ENCODE measurements around the gene EHD3.
A peak's percentile ranks its signal among the peaks of the same experiment; 100 is the strongest.

EHD3 gene

DNA sequence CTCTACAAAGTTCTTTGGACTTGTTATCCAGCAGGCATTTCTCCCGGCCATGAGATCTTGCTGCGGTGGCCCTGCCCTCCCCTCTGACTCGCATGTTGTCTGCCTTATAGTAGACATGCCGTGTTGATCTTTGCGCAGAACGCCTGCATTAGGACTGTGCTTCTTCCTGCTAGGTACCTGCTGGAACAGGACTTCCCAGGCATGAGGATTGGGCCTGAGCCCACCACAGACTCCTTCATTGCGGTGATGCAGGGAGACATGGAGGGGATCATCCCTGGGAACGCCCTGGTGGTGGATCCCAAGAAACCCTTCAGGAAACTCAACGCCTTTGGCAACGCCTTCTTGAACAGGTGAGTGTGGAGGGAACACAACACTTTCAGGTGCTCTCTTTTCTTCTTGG lies 10.1 kb downstream of the EHD3 start:
- H3K36me3 ChIP-seq = peaks cover 5 to 60% (median 28%) of the 10 kb centered on the region in 11 experiments; a peak in 18 of 22 replicates

DNA sequence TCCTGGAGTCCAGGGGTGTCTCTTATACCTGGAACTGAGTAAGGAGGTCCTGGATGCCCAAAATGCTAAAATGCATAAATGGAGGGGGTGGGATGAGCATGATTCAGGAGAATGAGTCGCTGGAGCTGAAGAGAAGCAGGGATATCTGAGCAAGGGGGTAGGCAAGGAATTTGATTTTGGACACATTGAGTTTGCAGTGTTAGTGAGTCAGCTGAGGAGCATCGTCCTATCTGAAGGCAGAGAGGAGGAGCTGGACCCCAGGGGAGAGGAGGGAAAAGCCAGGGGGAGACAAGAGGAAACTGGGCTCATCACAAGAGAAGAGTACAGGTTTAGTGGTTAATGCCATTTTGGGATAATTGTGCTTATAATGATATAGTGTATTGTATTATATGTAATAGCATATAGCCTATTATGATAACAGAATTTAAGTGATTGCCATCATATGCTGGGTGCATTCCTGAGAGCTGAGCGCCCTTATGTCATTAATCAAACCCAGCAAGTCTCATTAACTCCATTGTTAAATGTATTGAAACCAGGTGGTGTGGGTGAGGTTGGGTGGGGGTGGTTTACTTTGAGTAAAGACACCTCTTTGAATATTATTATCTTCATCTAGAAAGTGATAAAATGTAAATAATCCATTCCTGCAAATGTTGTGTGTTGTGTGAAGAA lies 12.4 kb downstream of the EHD3 start:
- TF ChIP-seq Cebpa-rat (IDR thresholded peaks at IDR 0.05) = no peak
- Histone ChIP-seq H3K9ac (no peak overlapping the region), H3K4me2 (peak overlapping the region in 5 of 11 experiments; percentile 4 to 39 (median 15); a peak in 4 of 22 replicates)

More for the DNA sequence above, 10.1 kb downstream of the EHD3 start:
- Histone ChIP-seq H3K27ac (no peak overlapping the region), H3K9ac (no peak overlapping the region), H3K4me2 (no peak overlapping the region), H3K4me1 (peaks cover 25 to 57% (median 39%) of the 10 kb centered on the region in 10 experiments), H4K20me1 (peaks cover 0 to 32% (median 4%) of the 10 kb centered on the region in 11 experiments; a peak in 7 of 22 replicates), H3K9me3 (replicated peaks in 1 of 11) (no peaks in the 10 kb centered on the region), H3K4me3 (no peak overlapping the region), H3K27me3 (no peaks in the 10 kb centered on the region)
- TF ChIP-seq Cebpa-rat (IDR thresholded peaks at IDR 0.05) = no peak

DNA sequence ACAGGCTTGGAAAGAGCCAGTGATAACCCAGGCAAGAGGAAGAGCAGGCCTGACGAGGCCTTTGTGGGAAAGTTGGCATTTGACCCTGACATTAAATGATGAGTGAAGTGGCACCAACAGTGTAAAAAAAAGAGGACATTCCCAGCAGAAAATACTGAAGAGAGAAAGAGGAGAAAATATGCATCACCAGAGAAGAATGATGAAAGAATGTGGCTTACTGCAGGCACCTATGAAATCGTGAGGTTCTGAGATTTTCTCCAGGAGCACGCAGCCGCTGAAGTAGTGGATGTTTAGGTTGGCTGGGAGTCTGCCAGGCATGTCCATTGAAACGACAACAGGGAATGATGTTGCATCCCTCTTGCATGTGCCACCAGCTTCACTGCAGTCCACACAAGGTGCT lies 13.8 kb downstream of the EHD3 start:
- no peaks in the 10 kb centered on the region for H3K9me3 ChIP-seq (replicated peaks in 1 of 11)
- no peak overlapping the region for H3K9ac ChIP-seq
- H3K4me2 ChIP-seq = peak overlapping the region in 2 of 11 experiments; percentile 2 to 10; a peak in 1 of 22 replicates
- H3K27ac ChIP-seq = no peak overlapping the region
- H3K36me3 ChIP-seq = peaks cover 5 to 76% (median 41%) of the 10 kb centered on the region in 11 experiments; a peak in 18 of 22 replicates
- no peak overlapping the region for H3K4me3 ChIP-seq
- TF ChIP-seq Cebpa-rat (IDR thresholded peaks at IDR 0.05) = no peak
- H3K4me1 ChIP-seq = peaks cover 7 to 46% (median 26%) of the 10 kb centered on the region in 10 experiments; a peak in 19 of 20 replicates
- H3K27me3 ChIP-seq = no peaks in the 10 kb centered on the region
- no peaks in the 10 kb centered on the region; a peak in 1 of 22 replicates for H4K20me1 ChIP-seq

More for the DNA sequence above, 12.4 kb downstream of the EHD3 start:
- peaks cover 9 to 46% (median 24%) of the 10 kb centered on the region in 10 experiments for H3K4me1 ChIP-seq
- H3K36me3 ChIP-seq = peaks cover 5 to 64% (median 41%) of the 10 kb centered on the region in 11 experiments; a peak in 18 of 22 replicates
- no peak overlapping the region for H3K27ac ChIP-seq
- no peaks in the 10 kb centered on the region for H3K9me3 ChIP-seq (replicated peaks in 1 of 11)
- H3K27me3 ChIP-seq = no peaks in the 10 kb centered on the region
- H3K4me3 ChIP-seq = no peak overlapping the region
- H4K20me1 ChIP-seq = peaks cover 0 to 10% (median 0%) of the 10 kb centered on the region in 11 experiments; a peak in 4 of 22 replicates

DNA sequence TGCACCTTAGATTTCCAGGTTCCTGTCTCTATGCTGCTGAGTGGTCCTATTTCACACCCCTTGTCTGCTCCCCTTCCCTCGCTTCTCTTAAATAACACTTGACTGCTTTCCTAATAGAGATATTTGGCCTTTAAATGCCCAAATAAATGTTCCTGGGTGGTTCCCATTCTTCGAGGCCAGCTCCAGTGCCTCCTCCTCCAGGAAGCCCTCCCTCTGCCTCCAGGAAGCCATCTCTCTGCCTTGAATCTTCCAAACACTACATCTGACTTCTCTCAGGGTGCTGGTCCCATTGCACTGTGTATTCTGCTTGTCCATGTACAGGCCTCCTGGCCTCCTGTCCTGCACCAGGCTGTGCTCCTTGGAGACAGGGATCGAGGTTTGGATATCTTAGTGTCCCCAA lies 14.2 kb downstream of the EHD3 start:
- no peak overlapping the region for H3K27ac ChIP-seq
- H3K4me1 ChIP-seq = peaks cover 8 to 44% (median 28%) of the 10 kb centered on the region in 10 experiments; a peak in 19 of 20 replicates
- H3K27me3 ChIP-seq = no peaks in the 10 kb centered on the region
- H3K4me3 ChIP-seq = no peak overlapping the region
- peaks cover 5 to 77% (median 41%) of the 10 kb centered on the region in 11 experiments; a peak in 18 of 22 replicates for H3K36me3 ChIP-seq
- H4K20me1 ChIP-seq = no peaks in the 10 kb centered on the region; a peak in 1 of 22 replicates
- H3K9ac ChIP-seq = no peak overlapping the region
- TF ChIP-seq Cebpa-rat (IDR thresholded peaks at IDR 0.05) = no peak
- H3K9me3 ChIP-seq (replicated peaks in 1 of 11) = no peaks in the 10 kb centered on the region
- no peak overlapping the region for H3K4me2 ChIP-seq

DNA sequence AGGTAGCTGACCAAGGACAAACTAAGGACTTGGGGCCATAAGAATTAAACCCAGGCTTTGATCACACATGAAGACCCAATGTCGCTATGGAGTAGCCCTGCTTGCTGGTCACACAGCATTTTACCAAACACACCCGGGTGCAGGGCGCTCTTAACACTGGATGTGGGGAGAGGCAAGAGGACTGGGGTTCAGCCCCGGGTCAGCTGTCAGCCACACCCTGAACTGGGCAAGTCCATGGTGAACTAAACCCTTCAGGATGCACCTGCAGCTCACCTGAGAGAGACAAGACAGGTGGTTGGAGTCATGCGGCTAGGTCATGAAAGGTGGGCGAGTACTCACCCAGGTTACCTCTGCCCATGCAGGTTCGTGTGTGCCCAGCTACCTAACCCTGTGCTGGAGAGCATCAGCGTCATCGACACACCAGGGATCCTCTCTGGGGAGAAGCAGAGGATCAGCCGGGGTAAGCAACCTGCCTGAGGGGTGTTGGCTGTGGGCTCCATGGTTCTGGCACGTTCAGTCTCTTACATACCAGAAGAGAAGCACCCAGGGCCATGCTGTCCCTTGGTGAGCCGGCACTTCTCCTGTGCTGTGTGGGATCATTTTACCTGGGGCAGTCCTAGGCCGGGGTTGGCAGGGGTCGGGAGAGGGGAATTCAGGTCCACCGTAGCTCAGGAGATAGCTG lies 15.2 kb downstream of the EHD3 start:
- no peak overlapping the region for H3K4me2 ChIP-seq
- no peaks in the 10 kb centered on the region for H3K27me3 ChIP-seq
- H3K27ac ChIP-seq = no peak overlapping the region
- no peak for TF ChIP-seq Cebpa-rat (IDR thresholded peaks at IDR 0.05)
- H3K4me3 ChIP-seq = no peak overlapping the region
- no peaks in the 10 kb centered on the region for H3K9me3 ChIP-seq (replicated peaks in 1 of 11)
- H4K20me1 ChIP-seq = no peaks in the 10 kb centered on the region; a peak in 1 of 22 replicates
- peaks cover 5 to 76% (median 40%) of the 10 kb centered on the region in 11 experiments; a peak in 18 of 22 replicates for H3K36me3 ChIP-seq
- H3K9ac ChIP-seq = no peak overlapping the region
- peaks cover 8 to 47% (median 36%) of the 10 kb centered on the region in 10 experiments; a peak in 19 of 20 replicates for H3K4me1 ChIP-seq

DNA sequence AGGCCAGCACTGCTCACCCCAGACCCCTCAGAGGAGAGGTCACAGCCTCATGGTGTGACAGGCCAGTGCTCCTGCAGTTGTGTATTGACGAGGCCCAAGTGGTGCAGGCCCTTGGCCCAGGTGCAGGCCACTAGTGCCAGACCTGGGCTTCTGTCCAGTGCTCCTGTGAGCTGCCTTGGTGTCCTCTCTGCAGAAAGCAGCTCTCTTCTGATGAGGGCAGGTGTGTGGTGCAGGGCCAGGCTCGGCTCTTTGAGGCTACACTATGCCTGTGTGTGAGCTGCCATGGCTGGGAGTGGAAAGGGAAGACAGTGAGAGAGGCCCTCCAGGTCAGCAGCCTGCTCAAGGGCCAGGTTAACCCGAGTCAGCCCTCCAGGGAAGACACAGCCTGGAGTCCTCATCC lies 17.1 kb downstream of the EHD3 start:
- H3K4me2 ChIP-seq = peak overlapping the region in 8 of 11 experiments; percentile 4 to 51 (median 28); a peak in 12 of 22 replicates
- no peak overlapping the region for H3K27ac ChIP-seq
- H3K9ac ChIP-seq = no peak overlapping the region
- no peaks in the 10 kb centered on the region for H3K9me3 ChIP-seq (replicated peaks in 1 of 11)
- peaks cover 0 to 69% (median 29%) of the 10 kb centered on the region in 11 experiments; a peak in 16 of 22 replicates for H3K36me3 ChIP-seq
- H4K20me1 ChIP-seq = peaks cover 0 to 1% (median 0%) of the 10 kb centered on the region in 11 experiments; a peak in 2 of 22 replicates
- no peaks in the 10 kb centered on the region for H3K27me3 ChIP-seq
- H3K4me1 ChIP-seq = peaks cover 14 to 64% (median 53%) of the 10 kb centered on the region in 10 experiments; a peak in 19 of 20 replicates
- no peak overlapping the region for H3K4me3 ChIP-seq
- TF ChIP-seq Cebpa-rat (IDR thresholded peaks at IDR 0.05) = no peak

DNA sequence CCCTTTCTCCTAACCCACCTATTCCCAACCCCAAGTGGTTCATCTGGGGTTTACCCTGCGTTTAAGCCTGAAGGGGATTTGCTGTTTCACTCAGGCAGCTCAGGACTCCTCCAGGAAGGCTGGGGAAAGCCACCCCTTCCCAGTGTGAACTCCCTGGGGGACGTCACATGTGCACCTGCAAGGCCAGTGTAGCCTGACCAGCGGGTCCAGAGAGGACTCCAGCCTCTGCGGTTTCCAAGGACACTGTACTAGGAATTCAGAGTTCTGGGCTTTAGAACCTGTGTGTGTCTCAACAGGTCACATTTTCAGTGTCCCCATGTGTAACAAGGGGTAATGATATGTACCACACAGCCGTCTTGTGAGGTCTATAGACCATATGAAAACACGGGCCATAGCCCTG lies 17.9 kb downstream of the EHD3 start:
- H3K9me3 ChIP-seq (replicated peaks in 1 of 11) = no peaks in the 10 kb centered on the region
- peaks cover 0 to 62% (median 27%) of the 10 kb centered on the region in 11 experiments; a peak in 15 of 22 replicates for H3K36me3 ChIP-seq
- no peak overlapping the region for H3K4me3 ChIP-seq
- H3K27me3 ChIP-seq = no peaks in the 10 kb centered on the region
- peak overlapping the region in 10 of 11 experiments; percentile 4 to 51 (median 20); a peak in 13 of 22 replicates for H3K4me2 ChIP-seq
- H3K9ac ChIP-seq = no peak overlapping the region
- H4K20me1 ChIP-seq = peaks cover 0 to 8% (median 0%) of the 10 kb centered on the region in 11 experiments; a peak in 3 of 22 replicates
- peaks cover 14 to 64% (median 58%) of the 10 kb centered on the region in 10 experiments; a peak in 19 of 20 replicates for H3K4me1 ChIP-seq
- TF ChIP-seq Cebpa-rat (IDR thresholded peaks at IDR 0.05) = no peak
- no peak overlapping the region for H3K27ac ChIP-seq

DNA sequence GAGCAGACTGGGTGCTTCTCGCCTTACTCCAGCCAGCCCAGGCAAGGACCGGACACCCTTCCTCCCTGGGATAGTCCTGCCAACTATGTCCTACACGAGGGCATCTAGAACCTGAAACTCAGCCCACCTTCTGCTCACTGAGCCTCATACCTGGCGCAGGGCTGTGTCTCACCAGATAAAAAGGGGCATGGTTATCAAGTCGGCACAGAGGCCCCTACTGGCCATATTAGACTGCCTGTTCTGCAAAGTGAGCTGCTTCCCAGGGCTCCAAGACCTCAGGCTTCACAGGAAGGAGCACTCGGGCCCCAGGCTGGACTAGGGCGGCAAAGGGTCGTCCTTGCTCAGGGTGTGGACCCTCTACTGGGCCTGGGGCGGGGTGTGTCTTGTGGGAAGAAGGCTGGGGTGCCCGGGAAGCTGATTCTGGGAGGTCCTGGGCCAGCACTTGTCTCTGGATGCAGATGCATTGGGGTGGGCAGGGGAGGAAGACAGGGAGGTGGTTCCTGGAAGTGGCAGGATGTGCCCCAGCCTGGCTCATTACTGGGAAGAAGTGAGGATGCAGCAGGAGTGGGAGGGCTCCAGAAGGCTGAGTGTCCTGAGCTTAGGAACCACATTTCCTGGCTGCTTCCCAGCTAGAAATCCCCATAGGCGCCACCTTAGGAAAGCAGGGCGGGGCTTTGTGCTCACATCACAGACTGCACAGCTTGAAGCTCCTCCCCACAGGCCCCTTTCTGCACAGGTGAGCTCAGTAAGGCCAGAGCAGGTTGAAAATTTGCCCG lies 19.6 kb downstream of the EHD3 start:
- Histone ChIP-seq H3K4me3 (no peak overlapping the region), H3K9me3 (replicated peaks in 1 of 11) (no peaks in the 10 kb centered on the region), H3K4me2 (0 out of 22 replicates have a peak overlapping the region, but pooled peaks of 3 of the 11 experiments have one; percentile 60 to 81 (median 76)), H3K27ac (peak overlapping the region in 1 of 11 experiments; percentile 25; a peak in 3 of 22 replicates), H3K4me1 (peaks cover 17 to 74% (median 67%) of the 10 kb centered on the region in 10 experiments; a peak in 19 of 20 replicates), H3K27me3 (no peaks in the 10 kb centered on the region), H3K9ac (no peak overlapping the region), H4K20me1 (peaks cover 0 to 8% (median 0%) of the 10 kb centered on the region in 11 experiments; a peak in 3 of 22 replicates), H3K36me3 (peaks cover 0 to 61% (median 19%) of the 10 kb centered on the region in 11 experiments; a peak in 14 of 22 replicates)
- TF ChIP-seq Cebpa-rat (IDR thresholded peaks at IDR 0.05) = no peak

Measured in BLaER1 treated with 17β-estradiol and CSF1 and Interleukin-3, amounts not matched to agents 10 nM and 100 nM (cell line).